NCI-H128 (cell line): ENCODE measurements around the gene AQR.

Experiments
- DNase-seq: peaks from one replicate; lab custom pipeline; 2025; ENCODE audit not compliant: unreplicated experiment; lab: John Stamatoyannopoulos, UW

The AQR gene

GRCh38 chr15:34883042-34883441 lies 86.5 kb downstream of the AQR start:
- DNase-seq, result no peak

- DNase-seq, result no peak
Observed at GRCh38 chr15:34879107-34879506, 90.4 kb downstream of the AQR start.

- no peak for DNase-seq
Observed at GRCh38 chr15:34876640-34877039, 92.9 kb downstream of the AQR start.

DNA sequence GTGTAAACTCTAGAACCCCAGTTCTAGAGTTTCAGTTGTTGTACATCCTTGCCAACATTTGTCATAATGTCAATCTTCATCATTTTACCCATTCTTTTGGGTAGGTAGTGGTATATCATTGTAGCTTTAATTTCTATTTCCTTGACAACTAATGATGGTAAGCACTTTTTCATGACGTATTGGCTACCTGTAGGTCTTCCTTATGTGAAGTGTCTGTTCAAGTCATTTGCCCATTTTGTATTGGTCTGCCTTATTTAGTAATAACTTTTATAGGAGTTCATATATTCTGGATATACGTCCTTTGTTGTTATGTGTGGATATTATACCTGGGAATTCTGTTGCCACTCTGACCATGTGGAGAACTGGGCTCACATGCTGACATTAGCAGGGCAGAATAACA lies 100.4 kb downstream of the AQR start:
- no peak for DNase-seq

DNA sequence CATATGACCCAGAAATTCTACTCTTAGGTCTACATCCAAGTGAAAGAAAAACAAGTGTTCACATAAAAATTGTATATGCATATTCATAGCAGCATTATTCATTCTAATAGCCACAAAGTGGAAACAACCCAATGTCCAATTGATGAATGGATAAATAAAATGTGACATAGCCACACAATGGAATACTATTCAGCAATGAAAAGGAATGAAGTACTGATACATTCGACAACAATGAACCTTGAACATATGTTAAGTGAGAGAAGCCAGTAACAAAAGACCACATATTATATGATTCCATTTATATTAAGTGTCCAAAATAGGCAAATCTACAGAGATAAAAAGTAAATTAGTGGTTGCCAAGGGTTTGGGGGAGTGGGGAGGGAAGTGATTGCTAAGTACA lies 104.0 kb downstream of the AQR start:
- no peak for DNase-seq

DNA sequence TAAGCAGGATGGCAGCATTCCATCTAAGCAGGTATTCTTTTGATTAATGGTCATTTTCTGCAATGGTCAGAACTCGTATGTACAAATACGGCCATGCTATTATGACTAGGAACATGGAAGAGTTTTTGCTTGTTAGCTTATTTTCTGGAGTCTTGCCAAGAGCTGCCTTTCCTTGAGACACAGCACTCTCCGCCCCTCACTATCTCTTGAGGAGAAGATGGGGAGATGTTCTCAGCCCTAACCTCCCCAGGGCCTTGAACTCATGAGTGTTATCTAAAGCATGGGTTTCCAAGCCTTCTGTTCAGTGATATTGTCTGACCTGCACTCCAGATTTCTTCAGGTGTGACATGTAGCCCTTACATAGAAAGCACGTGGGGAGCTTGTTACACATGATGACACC lies 108.3 kb downstream of the AQR start:
- DNase-seq, result no peak

DNA sequence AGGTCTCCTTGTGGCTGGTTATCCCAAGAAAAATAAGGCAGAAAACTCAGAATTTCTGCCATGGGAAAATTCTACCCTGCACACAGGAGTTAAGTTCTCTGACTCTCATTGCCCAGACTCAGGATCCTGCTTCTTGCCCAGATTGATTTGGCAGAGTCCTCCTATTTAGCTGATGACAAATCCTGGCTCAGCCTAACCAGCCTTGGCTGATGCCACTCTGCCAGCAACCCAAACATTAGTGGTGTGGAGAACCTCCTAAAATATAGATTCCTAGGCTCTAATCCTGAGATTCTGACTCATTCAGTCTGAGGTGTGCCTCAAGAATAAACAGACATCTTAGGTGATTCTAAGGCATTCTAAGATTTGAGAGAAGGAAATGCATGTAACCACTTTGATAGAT lies 113.6 kb downstream of the AQR start:
- no peak for DNase-seq

- no peak for DNase-seq
Observed at GRCh38 chr15:34855413-34855812, 114.1 kb downstream of the AQR start.

- DNase-seq, result no peak
Observed at GRCh38 chr15:34854232-34854631, 115.3 kb downstream of the AQR start.

DNA sequence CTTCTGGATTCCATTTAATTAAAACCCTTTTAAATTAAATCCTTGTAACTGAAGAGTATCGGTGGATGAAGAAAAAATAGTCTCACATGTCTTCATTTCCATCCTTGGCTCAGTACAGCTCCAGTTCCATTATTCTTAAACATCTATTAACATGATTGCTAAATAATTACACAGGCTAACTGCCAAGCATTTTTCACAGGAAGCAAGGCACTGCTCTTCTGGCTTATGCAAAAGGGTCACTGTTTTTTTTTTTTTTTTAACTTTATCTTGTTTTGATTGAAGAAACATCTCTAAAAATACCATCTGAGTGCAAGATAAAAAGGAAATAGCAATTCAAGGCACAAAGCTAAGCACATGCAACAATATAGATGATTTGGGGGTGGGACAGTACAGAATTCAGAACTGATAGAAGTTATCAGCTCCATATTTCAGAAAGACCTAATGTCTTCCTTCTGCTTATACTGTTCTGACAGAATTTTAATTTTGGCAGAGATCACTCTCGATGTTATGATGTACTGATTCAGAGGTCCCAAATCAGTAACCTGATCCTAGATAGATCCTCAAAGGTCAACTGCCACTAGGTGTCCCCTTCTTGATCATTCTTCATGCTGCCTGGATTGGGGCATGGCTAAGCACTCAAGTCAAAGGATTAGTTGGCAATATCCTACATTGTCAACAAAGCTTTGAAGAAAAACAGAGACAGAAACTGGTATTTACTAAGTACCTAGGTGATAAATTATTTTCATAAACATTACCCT lies 116.4 kb downstream of the AQR start:
- no peak for DNase-seq

- DNase-seq, result no peak
Observed at GRCh38 chr15:34851751-34852150, 117.8 kb downstream of the AQR start.

DNA sequence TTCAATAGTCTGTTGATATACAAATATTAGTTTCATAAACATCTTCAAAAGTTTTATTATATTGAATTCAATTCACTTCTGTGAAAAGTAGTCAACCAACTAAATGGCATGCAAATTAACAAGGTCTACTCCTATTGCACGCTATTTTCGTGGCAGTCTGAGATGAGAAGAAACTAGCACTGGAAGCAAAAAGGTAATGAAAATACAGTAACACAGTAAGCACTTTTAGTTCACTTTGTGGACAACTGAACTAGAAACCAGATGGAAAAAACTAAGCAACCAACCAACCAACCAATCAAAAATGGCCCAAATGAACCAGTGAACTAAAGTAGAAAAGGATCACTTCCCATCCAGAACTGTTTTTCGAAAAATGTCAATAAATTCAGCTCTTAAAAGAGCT lies 118.5 kb downstream of the AQR start:
- DNase-seq, result no peak

GRCh38 chr15:34850121-34850520 lies 119.4 kb downstream of the AQR start:
- no peak for DNase-seq

GRCh38 chr15:34849364-34849959 lies 120.1 kb downstream of the AQR start:
- no peak for DNase-seq

DNA sequence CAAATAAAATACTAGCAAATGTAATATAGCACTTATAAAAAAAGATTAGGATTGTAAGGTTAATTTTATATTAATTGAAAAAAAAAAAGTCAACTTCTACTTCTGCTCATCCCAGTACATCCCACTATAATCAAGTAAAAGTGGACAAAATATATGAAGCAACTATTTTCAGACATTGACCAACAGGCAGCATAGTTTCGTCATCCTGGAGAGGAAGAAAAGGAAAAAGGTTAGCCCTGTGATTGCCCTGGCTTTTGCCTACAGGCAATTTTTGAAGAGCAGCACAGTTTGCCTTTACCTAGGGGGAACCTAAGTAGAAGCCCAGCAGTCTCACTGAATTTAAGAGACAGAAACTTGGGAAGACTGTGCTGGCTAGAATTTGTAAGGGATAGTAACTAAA lies 121.9 kb downstream of the AQR start:
- no peak for DNase-seq

- DNase-seq, result no peak
Observed at GRCh38 chr15:34841262-34841725, 128.2 kb downstream of the AQR start.

GRCh38 chr15:34838282-34838681 lies 131.3 kb downstream of the AQR start:
- DNase-seq, result no peak

- no peak for DNase-seq
Observed at GRCh38 chr15:34837246-34838016, 132.1 kb downstream of the AQR start.

- no peak for DNase-seq
Observed at GRCh38 chr15:34828145-34828911, 141.2 kb downstream of the AQR start.

- DNase-seq, result no peak
Observed at GRCh38 chr15:34821831-34822230, 147.7 kb downstream of the AQR start.

DNA sequence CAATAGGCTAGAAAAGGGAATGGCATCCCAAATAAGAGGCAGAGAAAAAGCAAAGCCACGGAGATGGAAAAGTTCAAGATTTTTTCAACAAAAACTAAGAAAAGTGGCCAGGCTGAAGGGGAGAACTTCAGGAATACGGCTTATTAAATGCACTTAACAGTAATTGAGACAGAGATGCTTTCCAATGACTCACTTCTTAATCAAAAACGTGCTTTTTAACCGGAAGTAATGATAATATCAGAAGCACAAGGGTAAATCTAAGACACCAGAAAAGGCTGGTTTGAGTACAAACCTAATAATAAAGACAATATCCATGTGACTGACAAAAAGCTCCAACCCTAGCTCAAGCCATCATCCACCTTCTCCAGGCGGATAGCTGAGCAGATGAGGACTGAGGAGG lies 149.4 kb downstream of the AQR start:
- DNase-seq, result no peak
